HG03139 (cell line): ENCODE measurements around the gene ADAM19.

Experiments used
- ATAC-seq: cut with Tn5 transposase; IDR thresholded peaks from one replicate; pipeline ENCODE4 v1.9.1; 2021; ENCODE audit not compliant: unreplicated experiment

ADAM19 gene

GRCh38 chr5:157563929-157564716 is 11.5 kb downstream of the ADAM19 start:
- ATAC-seq, result no peak

DNA sequence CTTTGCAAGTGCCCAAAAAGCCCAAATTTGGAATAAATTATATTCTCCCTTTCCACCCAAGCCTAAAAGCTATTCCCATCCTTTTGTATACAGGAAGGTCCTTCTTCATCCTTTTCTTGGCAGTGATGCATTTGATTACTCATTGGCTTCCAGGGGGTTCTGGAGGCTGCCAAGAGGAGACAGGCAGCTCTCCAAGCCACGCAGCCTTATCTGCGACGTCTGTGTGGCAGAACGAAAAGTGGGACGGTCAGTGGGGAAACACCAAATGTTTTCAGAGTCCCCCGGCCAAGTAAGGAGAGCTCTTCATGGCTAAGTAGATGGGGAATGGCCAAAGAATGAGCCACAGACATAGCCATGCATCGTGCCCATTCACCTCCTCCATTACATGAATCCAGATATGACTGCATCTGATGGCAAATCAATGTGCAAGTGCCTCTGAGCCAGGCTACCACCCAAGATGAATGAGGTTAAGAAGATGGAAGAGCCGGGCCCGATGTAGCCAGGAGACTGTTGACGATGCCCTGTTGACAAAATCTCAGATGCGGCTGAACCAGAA is 12.1 kb downstream of the ADAM19 start:
- no peak for ATAC-seq

DNA sequence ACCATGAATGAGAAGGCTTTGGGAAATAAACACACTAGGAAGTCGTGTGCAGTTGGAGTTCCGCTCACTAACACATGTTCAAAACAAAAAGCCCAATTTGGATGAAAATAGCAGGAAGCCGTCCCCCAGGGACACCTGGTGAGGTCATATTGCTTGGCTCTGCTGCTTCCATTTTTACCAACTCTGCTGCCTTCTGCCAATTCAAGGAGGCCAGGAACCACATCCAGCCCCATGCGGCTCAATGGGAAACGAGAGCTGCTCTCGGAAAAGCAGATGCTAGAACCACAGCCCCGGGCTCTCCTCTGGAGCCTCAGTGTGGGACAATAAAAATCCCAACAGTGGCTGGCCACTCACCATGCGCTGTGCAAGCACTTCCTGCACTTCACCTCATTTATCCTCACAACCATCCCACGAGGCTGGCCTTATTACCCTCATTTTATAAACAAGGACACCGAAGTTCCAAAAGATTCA is 13.4 kb downstream of the ADAM19 start:
- no peak for ATAC-seq

DNA sequence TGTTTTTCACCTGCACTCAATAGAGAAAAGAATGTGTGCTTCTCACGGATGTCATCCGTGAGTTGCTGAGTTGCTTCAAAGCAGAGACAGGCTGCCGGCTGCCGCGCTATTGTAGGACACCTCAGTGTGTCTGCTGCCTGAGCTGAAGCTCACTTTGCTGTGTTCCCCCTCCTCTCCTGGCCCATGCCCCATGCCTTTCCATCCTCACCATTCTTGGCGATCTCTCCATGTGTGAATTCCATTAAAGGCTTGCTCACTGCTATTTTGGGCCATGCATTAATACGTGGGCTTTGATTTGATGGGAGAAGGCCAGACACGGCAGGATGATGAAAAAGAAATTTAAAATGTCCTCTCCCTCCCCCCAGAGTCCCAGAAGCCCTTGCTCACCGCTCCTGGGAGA is 14.5 kb downstream of the ADAM19 start:
- ATAC-seq, result no peak

DNA sequence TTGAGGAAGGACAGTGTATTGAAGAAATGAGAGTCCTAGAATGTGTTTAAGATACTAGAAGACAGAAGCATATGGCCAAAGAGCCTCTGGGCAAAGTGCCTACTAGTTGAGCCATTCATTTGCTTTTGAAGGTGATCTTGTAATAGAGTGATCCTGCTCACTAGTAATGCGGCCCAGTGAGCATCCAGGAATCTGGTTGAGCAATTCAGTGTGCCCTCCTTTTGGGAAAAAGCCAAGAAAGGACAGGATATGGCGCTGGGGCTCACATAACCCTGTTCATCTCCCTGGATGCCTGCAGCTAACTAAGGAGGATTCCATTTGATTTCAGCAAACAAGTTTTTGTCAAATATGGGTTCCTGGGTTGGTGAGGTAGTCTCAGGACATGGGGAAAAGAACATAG is 16.3 kb downstream of the ADAM19 start:
- no peak for ATAC-seq

DNA sequence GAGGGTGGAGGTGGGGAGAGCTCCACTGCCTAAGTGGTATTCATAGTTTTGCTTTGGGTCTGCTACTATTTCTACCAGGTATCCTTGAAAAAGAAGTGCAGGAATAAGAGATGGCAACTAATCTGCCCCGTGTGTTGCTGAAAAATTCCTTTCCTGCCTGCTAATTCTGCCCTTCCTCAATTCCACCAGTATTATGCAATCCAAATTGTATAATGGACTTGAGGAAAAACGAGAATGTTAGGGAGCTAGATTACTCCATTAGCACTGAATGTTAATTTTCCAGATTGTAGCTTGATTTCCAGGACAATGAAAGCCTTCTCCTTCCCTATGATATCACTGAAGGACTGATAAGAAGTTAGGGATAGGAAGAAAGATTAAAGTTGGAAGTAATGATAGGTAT is 16.9 kb downstream of the ADAM19 start:
- ATAC-seq, result no peak

DNA sequence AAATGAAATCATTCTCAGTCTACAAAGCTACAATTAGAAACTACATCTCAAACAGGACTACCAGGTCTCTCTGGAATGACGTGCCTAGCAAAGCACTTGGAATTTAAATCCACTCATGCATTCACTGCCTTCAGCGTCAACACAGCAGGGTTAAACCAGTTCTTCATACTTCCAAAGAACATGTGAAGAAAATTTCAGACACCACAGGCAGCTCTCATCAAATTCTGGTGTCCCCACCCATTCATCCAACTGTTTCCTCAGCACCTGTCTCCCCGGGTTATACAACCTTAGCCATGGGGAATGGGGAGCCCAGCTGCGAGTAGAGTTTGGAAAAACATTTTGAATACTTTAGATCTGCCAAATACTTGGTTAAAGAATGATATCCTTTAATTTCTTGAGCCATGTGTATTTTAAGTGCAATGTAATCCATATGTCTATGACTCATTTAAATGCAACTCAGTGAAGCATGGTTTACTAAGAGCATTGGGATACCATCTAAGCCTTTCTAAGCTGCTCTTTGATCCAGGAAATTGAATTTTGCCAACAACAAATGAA is 17.5 kb downstream of the ADAM19 start:
- no peak for ATAC-seq

DNA sequence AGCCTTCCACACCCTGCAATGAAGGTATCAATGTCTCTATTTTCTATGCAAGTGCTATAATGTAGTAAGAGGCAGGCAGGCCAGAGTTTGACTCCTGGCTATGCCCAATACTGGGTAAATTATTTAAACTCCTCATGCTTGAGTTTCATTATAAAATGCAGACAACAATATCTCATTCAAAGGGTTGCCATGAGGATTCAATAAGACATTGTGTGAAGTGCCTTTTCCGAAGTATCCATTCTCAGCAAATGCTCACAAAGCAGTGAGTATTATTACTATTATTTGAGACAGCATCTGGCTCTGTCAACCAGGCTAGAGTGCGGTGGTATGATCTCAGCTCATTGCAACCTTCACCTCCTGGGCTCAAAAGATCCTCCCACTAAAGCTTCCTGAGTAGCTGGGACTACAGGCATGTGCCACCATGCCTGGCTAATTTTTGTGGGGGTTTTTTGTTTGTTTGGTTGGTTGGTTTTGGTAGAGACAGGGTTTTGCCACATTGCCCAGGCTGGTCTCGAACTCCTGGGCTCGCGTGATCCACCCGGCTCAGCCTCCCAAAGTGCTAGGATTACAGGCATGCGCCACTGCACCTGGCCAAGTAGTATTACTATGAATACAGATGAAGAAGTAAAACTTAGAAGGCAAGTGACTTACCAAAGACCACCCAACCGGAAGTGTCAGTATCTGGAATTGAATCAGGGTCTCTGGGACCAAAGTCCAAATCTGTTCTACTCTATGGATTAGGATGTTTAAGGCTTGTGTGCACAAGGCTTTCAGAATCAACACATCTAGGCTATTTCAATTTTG is 18.8 kb downstream of the ADAM19 start:
- no peak for ATAC-seq

DNA sequence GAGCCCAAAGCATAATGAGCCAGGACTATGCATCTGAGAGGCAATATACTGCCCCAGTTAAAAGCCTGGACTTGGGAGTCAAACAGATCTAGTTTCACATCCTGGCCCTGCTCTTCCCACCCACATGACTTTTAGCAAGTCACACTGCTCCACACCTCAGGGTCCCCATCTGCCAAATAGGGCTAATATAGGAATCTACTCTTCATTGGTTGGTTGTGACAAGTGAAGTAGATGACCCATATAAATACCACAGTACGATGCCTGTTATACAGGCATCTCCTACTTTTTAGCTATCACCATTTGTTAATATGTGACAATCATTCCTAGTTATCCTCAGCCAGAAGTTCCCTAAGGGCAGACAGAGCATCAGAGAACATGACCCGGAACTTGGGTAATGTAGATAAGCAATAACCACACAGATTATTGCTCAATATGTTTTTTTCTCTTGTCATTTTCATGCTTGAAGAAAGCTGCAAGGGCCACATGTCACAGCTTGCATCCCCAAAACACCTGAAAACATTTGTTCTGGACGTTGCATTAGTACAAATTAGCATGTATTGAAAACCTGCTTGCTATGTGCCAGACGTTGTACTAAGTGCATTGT is 20.4 kb downstream of the ADAM19 start:
- ATAC-seq, result no peak

- ATAC-seq, result no peak
Measured at GRCh38 chr5:157554179-157555036, 21.2 kb downstream of the ADAM19 start.

GRCh38 chr5:157552650-157553049 is 22.9 kb downstream of the ADAM19 start:
- ATAC-seq, result no peak

DNA sequence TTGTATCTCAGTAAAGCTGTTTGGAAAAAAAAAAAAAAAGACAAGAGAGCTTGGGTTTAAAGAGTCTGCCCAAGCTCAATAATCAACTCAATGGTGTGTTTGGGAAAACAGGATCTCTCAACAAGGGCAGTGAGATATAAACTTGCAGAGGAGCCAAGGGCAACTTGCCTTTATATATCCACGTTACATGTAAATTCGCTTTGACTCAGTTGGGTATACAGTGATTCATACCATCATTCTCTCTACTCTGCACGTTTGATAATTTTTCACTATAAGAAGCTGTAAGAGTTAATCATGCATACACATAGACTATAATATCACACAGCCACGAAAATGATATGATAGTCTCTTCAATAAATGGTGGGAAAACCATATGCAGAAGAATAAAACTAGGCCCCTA is 24.9 kb downstream of the ADAM19 start:
- no peak for ATAC-seq

GRCh38 chr5:157549954-157550549 is 25.5 kb downstream of the ADAM19 start:
- ATAC-seq, result no peak

DNA sequence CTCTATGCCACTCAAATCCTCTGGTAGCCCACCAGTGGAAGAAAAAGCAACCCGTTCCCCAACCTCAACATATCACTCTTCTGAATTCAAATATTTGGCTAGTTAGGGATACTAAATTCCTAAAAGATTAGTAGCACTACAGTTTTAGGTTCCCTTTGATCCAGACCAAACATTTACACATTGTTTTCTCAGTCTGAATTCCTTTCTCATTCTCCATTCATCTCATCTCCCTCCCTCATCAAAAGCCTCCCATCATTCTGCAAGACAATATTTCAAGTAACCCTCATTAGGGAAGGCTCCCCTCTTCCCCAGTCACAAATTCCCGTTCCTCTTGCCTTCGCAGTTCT is 26.3 kb downstream of the ADAM19 start:
- ATAC-seq, result no peak

- no peak for ATAC-seq
Measured at GRCh38 chr5:157548513-157549282, 26.9 kb downstream of the ADAM19 start.

DNA sequence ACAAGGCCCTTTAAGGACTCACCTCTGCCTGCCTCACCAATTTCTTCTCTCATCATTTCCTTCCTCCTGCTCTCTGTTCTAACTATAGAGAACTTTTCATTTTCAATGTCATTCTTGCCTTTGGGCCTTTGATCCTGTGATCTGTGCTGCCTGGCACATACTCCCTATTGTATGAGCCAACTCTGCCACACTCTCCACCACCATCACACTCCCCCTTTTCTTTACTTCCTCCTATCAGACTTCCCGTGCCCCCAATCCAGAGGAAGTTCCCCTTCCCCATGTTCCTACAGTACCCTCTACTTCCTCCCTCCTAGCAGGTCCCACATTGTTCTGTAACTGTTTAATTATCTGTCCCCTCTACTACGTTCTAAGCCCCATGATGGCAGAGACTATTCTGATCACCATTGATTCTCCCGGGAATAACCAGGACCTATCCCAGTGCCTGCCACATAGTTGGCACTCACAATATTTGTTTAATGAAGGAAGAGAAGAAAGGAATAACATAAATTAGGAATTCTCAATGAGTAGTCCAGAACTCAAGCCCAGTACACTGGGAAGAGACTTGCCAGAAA is 27.5 kb downstream of the ADAM19 start:
- no peak for ATAC-seq

- no peak for ATAC-seq
Measured at GRCh38 chr5:157546456-157547100, 29.0 kb downstream of the ADAM19 start.

DNA sequence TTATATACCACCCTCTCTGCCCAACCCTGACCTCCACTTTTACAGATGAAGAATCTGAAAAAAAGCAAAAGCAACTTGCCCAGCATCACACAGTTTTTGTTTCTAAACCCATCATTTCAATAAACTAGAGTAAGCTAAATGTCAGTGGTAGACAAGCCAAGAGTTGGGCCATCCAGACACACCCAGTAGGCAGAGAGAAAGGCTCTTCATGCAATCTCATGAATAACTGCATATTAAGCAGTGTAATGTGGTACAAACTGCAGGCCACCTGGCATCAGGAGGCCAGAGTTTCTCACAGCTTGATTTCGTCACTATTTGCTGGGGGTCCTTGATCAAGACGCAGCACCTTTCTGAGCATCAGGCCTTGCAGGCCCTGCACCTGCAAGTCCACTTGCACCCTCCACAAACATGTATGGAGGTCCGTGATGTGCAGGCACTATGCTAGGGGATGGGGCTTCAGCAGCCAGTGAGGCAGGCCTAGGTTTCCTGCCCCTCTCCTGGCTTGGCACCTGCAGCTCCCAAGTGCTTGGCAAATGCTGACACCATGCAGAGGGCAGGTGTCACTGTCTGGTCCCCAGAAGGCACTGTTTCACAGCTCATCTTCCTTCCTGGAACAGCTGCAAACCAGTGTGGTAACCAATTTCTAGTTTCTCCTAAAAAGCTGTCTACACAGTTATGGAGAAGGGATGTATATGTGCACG is 29.8 kb downstream of the ADAM19 start:
- no peak for ATAC-seq
